Measurements from ENCODE around the gene UMAD1.

GRCh38 chr7:7761340-7761973 is 120.9 kb downstream of the UMAD1 start:
- TF ChIP-seq POLR2A (IDR thresholded peaks at IDR 0.05): no peak
- TF ChIP-seq EP300 (IDR thresholded peaks at IDR 0.05): no peak
- TF ChIP-seq, protein P1, sequence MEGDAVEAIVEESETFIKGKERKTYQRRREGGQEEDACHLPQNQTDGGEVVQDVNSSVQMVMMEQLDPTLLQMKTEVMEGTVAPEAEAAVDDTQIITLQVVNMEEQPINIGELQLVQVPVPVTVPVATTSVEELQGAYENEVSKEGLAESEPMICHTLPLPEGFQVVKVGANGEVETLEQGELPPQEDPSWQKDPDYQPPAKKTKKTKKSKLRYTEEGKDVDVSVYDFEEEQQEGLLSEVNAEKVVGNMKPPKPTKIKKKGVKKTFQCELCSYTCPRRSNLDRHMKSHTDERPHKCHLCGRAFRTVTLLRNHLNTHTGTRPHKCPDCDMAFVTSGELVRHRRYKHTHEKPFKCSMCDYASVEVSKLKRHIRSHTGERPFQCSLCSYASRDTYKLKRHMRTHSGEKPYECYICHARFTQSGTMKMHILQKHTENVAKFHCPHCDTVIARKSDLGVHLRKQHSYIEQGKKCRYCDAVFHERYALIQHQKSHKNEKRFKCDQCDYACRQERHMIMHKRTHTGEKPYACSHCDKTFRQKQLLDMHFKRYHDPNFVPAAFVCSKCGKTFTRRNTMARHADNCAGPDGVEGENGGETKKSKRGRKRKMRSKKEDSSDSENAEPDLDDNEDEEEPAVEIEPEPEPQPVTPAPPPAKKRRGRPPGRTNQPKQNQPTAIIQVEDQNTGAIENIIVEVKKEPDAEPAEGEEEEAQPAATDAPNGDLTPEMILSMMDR (IDR thresholded peaks at IDR 0.05): peak in 3 of 4 experiments; percentile 25 to 48 (median 30)
- TF ChIP-seq POLR2AphosphoS5 (IDR thresholded peaks at IDR 0.05): no peak

Measured in sigmoid colon (tissue), 4 donors.